ENCODE measurements around the gene GOLGA1.
A peak's percentile ranks its signal among the peaks of the same experiment; 100 is the strongest.
"Not testable (repeated sequence)": the region's sequence is repeated elsewhere in the genome, so short reads cannot be mapped to it uniquely, and the experiment has no call there.

Gene GOLGA1

GRCh38 chr9:124940894-124941678 lies at the start of gene GOLGA1:
Gene GOLGA1, minus strand, starts transcription at chr9:124941083. Its CDS starts 2,372 bp downstream, at chr9:124938711.
- peak; percentile 92 for DNase-seq

GRCh38 chr9:124983698-124984097 lies 42.8 kb upstream of the GOLGA1 start:
- DNase-seq: no peak

GRCh38 chr9:124980431-124980830 lies 39.5 kb upstream of the GOLGA1 start:
- no peak for DNase-seq

- DNase-seq: no peak
Measured at GRCh38 chr9:124975131-124975530, 34.2 kb upstream of the GOLGA1 start.

- DNase-seq: no peak
Measured at GRCh38 chr9:124973807-124974206, 32.9 kb upstream of the GOLGA1 start.

GRCh38 chr9:124972241-124972770 lies 31.4 kb upstream of the GOLGA1 start:
- DNase-seq: no peak

GRCh38 chr9:124969401-124969800 lies 28.5 kb upstream of the GOLGA1 start:
- no peak for DNase-seq

- no peak for DNase-seq
Measured at GRCh38 chr9:124968238-124968637, 27.4 kb upstream of the GOLGA1 start.

- DNase-seq: not testable (repeated sequence)
Measured at GRCh38 chr9:124965775-124966568, 25.1 kb upstream of the GOLGA1 start.

- no peak for DNase-seq
Measured at GRCh38 chr9:124964604-124965003, 23.7 kb upstream of the GOLGA1 start.

- DNase-seq: no peak
Measured at GRCh38 chr9:124964056-124964455, 23.2 kb upstream of the GOLGA1 start.

- no peak for DNase-seq
Measured at GRCh38 chr9:124960409-124960752, 19.5 kb upstream of the GOLGA1 start.

GRCh38 chr9:124959671-124960408 lies 19.0 kb upstream of the GOLGA1 start:
- not testable (repeated sequence) for DNase-seq

GRCh38 chr9:124954255-124954654 lies 13.4 kb upstream of the GOLGA1 start:
- DNase-seq: no peak

- DNase-seq: no peak
Measured at GRCh38 chr9:124950050-124950718, 9.3 kb upstream of the GOLGA1 start.

GRCh38 chr9:124949387-124949786 lies 8.5 kb upstream of the GOLGA1 start:
- DNase-seq: no peak

GRCh38 chr9:124947727-124948391 lies 7.0 kb upstream of the GOLGA1 start:
- DNase-seq: no peak

- DNase-seq: no peak
Measured at GRCh38 chr9:124946167-124946566, 5.3 kb upstream of the GOLGA1 start.

- peak; percentile 59 for DNase-seq
Measured at GRCh38 chr9:124941679-124942561, 1.0 kb upstream of the GOLGA1 start.

- no peak for DNase-seq
Measured at GRCh38 chr9:124940521-124940893, 376 bp downstream of the GOLGA1 start.

GRCh38 chr9:124939944-124940343 lies 939 bp downstream of the GOLGA1 start:
- DNase-seq: no peak
